LoVo (cell line): ENCODE results near the gene ANTXR2.

Source experiments
- DNase-seq: peaks from one replicate; pipeline ENCODE4 v3.0.0-alpha.2; 2016; ENCODE audit warnings: low spot score

Gene ANTXR2

GRCh38 chr4:79983431-79983830 is 89.6 kb downstream of the ANTXR2 start:
- DNase-seq, result no peak

GRCh38 chr4:79982601-79983322 is 90.3 kb downstream of the ANTXR2 start:
- no peak for DNase-seq

GRCh38 chr4:79980448-79980847 is 92.6 kb downstream of the ANTXR2 start:
- no peak for DNase-seq

GRCh38 chr4:79979785-79980437 is 93.1 kb downstream of the ANTXR2 start:
- no peak for DNase-seq

- DNase-seq, result no peak
Observed at GRCh38 chr4:79977131-79977840, 95.7 kb downstream of the ANTXR2 start.

GRCh38 chr4:79964400-79965211 is 108.4 kb downstream of the ANTXR2 start:
- DNase-seq, result no peak

- DNase-seq, result no peak
Observed at GRCh38 chr4:79964020-79964399, 109.0 kb downstream of the ANTXR2 start.

- DNase-seq, result no peak
Observed at GRCh38 chr4:79959652-79960051, 113.4 kb downstream of the ANTXR2 start.

GRCh38 chr4:79958466-79959264 is 114.4 kb downstream of the ANTXR2 start:
- DNase-seq, result no peak

- no peak for DNase-seq
Observed at GRCh38 chr4:79949178-79949577, 123.9 kb downstream of the ANTXR2 start.

- no peak for DNase-seq
Observed at GRCh38 chr4:79948739-79949138, 124.3 kb downstream of the ANTXR2 start.

- no peak for DNase-seq
Observed at GRCh38 chr4:79948261-79948660, 124.8 kb downstream of the ANTXR2 start.

- no peak for DNase-seq
Observed at GRCh38 chr4:79947386-79947785, 125.6 kb downstream of the ANTXR2 start.

- no peak for DNase-seq
Observed at GRCh38 chr4:79935274-79935673, 137.8 kb downstream of the ANTXR2 start.

- DNase-seq, result no peak
Observed at GRCh38 chr4:79934660-79935059, 138.4 kb downstream of the ANTXR2 start.

- no peak for DNase-seq
Observed at GRCh38 chr4:79927931-79928330, 145.1 kb downstream of the ANTXR2 start.

GRCh38 chr4:79923281-79923680 is 149.7 kb downstream of the ANTXR2 start:
- DNase-seq, result no peak

GRCh38 chr4:79922011-79922410 is 151.0 kb downstream of the ANTXR2 start:
- DNase-seq, result no peak

- no peak for DNase-seq
Observed at GRCh38 chr4:79920163-79920853, 152.7 kb downstream of the ANTXR2 start.

- no peak for DNase-seq
Observed at GRCh38 chr4:79918292-79918691, 154.7 kb downstream of the ANTXR2 start.

- DNase-seq, result peak; percentile 32
Observed at GRCh38 chr4:79917246-79917645, 155.8 kb downstream of the ANTXR2 start.
